Measurements from ENCODE around the gene MTRFR.
"Not testable (repeated sequence)": the region's sequence is repeated elsewhere in the genome, so short reads cannot be mapped to it uniquely, and the experiment has no call there.

The MTRFR gene

GRCh38 chr12:123248996-123249741 lies 15.9 kb downstream of the MTRFR start:
- not testable (repeated sequence) for DNase-seq

- DNase-seq = no peak
These were observed 17.5 kb downstream of the MTRFR start for GRCh38 chr12:123250471-123251383.

GRCh38 chr12:123251403-123252076 lies 18.3 kb downstream of the MTRFR start:
- DNase-seq = no peak

GRCh38 chr12:123252365-123252764 lies 19.1 kb downstream of the MTRFR start:
- DNase-seq = not testable (repeated sequence)

GRCh38 chr12:123253641-123254459 lies 20.6 kb downstream of the MTRFR start:
- DNase-seq = peak in 39 of 51 donors; percentile 11 to 84 (median 51)

- DNase-seq = no peak
These were observed 21.7 kb downstream of the MTRFR start for GRCh38 chr12:123254853-123255446.

- no peak for DNase-seq
These were observed 25.4 kb downstream of the MTRFR start for GRCh38 chr12:123258593-123258992.

GRCh38 chr12:123260081-123260480 lies 26.8 kb downstream of the MTRFR start:
- DNase-seq = no peak

- no peak for DNase-seq
These were observed 28.0 kb downstream of the MTRFR start for GRCh38 chr12:123261196-123261595.

- no peak for DNase-seq
These were observed 30.1 kb downstream of the MTRFR start for GRCh38 chr12:123263196-123263817.

GRCh38 chr12:123264642-123265041 lies 31.4 kb downstream of the MTRFR start:
- DNase-seq = peak in 9 of 51 donors; percentile 6 to 37 (median 14)

GRCh38 chr12:123265851-123266678 lies 32.8 kb downstream of the MTRFR start:
- DNase-seq = no peak

GRCh38 chr12:123266679-123267277 lies 33.5 kb downstream of the MTRFR start:
- peak in 1 of 51 donors; percentile 23 for DNase-seq

- peak in 1 of 51 donors; percentile 21 for DNase-seq
These were observed 34.2 kb downstream of the MTRFR start for GRCh38 chr12:123267335-123267920.

GRCh38 chr12:123267991-123268843 lies 35.0 kb downstream of the MTRFR start:
- peak in 49 of 51 donors; percentile 25 to 84 (median 69) for DNase-seq

GRCh38 chr12:123268850-123269249 lies 35.6 kb downstream of the MTRFR start:
- peak in 24 of 51 donors; percentile 29 to 84 (median 52) for DNase-seq

- DNase-seq = peak in 49 of 51 donors; percentile 49 to 99 (median 87)
These were observed 36.2 kb downstream of the MTRFR start for GRCh38 chr12:123269395-123269892.

All from hypothalamus (tissue), 51 donors.